Ishikawa (cell line): ENCODE results near the gene SPATA9.

Source experiments
- CREB1 ChIP-seq: IDR thresholded peaks from 2 replicates; pipeline ENCODE4 v1.6.1; 2012; ENCODE audit warnings: low read depth
- EP300 ChIP-seq: IDR thresholded peaks from 2 replicates; pipeline ENCODE4 v1.6.1; 2012; ENCODE audit warnings: borderline replicate concordance
- FOXM1 ChIP-seq: IDR thresholded peaks from 2 replicates; pipeline ENCODE4 v1.6.1; 2012; ENCODE audit warnings: low read depth, borderline replicate concordance
- MAX ChIP-seq: IDR thresholded peaks from 2 replicates; pipeline ENCODE4 v1.6.1; 2012
- NFIC ChIP-seq: IDR thresholded peaks from 2 replicates; pipeline ENCODE4 v1.6.1; 2012
- RAD21 ChIP-seq: IDR thresholded peaks from 2 replicates; pipeline ENCODE4 v1.6.1; 2012; ENCODE audit warnings: low read depth
- REST ChIP-seq: IDR thresholded peaks from 2 replicates; pipeline ENCODE4 v1.6.1; 2012; ENCODE audit warnings: low read depth, mild to moderate bottlenecking
- TAF1 ChIP-seq: IDR thresholded peaks from 2 replicates; pipeline ENCODE4 v1.6.1; 2012; ENCODE audit warnings: low read depth, mild to moderate bottlenecking
- TEAD4 ChIP-seq: IDR thresholded peaks from 2 replicates; pipeline ENCODE4 v1.6.1; 2012
- YY1 ChIP-seq: IDR thresholded peaks from 2 replicates; pipeline ENCODE4 v1.6.1; 2012; ENCODE audit warnings: low read depth
- ZBTB7A ChIP-seq: IDR thresholded peaks from 2 replicates; pipeline ENCODE4 v1.6.1; 2012; ENCODE audit warnings: low read depth

DNA sequence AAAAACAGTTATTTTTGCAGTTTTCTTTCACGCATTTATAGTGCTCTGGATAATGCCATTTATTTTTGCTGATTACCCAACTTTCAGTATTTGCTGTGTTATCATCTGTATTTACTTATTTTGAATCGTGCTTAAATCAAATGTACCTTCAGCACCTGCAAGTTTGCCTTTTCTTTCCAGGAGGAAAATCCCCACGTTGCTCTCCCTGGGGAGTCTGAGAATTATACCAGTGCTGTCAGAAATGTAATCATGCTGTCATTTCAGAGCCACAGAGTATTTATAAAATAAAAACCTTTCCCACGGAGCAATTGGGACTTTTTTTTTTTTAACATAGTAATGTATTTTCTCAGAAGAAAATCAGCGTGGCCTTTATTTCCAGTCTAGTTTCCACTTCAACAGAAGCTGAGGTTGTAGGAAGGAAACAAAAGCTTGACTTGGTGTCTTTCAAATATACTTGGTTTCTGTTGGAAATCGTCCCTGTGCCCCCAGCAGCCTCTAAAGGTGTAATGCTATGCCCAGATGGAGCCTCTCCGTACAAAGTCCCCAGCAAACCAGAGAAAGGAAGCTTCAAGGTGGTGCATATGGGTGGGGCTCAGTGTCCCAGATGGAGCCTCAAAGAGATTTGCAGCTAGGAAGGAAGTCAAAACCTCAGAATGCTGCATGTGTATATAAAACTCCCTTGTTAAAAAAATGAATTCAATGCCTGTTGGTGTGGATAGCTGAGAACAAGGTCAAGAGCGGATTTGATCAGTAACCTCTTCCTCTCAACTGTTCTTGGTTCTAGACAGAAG, 60.8 kb downstream of the SPATA9 start:
- TF ChIP-seq TAF1 (no peak), EP300 (no peak), CREB1 (no peak), MAX (no peak), YY1 (no peak), REST (no peak), RAD21 (no peak), NFIC (no peak), TEAD4 (no peak), ZBTB7A (no peak), FOXM1 (no peak)
